ENCODE data around the gene STXBP5.

The STXBP5 gene

GRCh38 chr6:147437615-147438014, 233.4 kb downstream of the STXBP5 start:
- no peak for DNase-seq (ENCODE audit: low read depth in 2 of 2)

- DNase-seq (ENCODE audit: low read depth in 2 of 2): no peak
Measured at GRCh38 chr6:147438758-147439528, 234.7 kb downstream of the STXBP5 start.

All from fibroblast of skin of left biceps (primary cell).